Measurements from ENCODE around the gene KCNH1. TPM values are rescaled to one million over a fixed set of nuclear protein-coding genes. Genes with fewer than 3 reads are reported as not detected.

KCNH1 gene
- total and polyA plus RNA-seq, 10 of the 15 experiments (the other 5 are each of a cell fraction or from before 2014, with no cell fraction given): 0.02 to 0.04 (median 0.04) TPM; not detected in 7

DNA sequence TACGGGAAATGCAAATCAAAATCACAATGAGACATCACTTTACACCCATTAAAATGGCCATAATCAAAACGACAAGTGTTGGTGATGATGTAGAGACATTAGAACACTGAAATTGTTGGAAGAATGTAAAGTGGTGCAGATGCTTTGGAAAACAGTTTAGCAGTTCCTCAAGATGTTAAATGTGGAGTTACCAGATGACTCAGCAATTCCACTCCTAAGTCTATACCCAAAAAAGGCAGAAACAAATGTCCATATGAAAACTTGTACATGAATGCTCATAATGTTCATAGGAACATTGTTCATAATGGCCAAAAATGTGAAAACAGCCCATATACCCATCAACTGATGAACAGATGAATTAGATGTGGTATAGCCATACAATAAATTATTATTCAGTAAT lies 267.4 kb downstream of the KCNH1 start:
- ChIA-PET RAD21 (ENCODE audit: unreplicated experiment) (no interaction called here), CTCF (no interaction called here), SMC1A (ENCODE audit: uncharacterized antibody, unreplicated experiment) (no interaction called here), POLR2A (no interaction called here)
- TF ChIP-seq, protein P1, sequence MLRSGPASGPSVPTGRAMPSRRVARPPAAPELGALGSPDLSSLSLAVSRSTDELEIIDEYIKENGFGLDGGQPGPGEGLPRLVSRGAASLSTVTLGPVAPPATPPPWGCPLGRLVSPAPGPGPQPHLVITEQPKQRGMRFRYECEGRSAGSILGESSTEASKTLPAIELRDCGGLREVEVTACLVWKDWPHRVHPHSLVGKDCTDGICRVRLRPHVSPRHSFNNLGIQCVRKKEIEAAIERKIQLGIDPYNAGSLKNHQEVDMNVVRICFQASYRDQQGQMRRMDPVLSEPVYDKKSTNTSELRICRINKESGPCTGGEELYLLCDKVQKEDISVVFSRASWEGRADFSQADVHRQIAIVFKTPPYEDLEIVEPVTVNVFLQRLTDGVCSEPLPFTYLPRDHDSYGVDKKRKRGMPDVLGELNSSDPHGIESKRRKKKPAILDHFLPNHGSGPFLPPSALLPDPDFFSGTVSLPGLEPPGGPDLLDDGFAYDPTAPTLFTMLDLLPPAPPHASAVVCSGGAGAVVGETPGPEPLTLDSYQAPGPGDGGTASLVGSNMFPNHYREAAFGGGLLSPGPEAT (IDR thresholded peaks at IDR 0.05; ENCODE audit: low read depth): no peak
- TF ChIP-seq ZNF217 (IDR thresholded peaks at IDR 0.05) (no peak), KLF5 (IDR thresholded peaks at IDR 0.05; ENCODE audit: partially characterized antibody) (no peak), ATF7 (IDR thresholded peaks at IDR 0.05; ENCODE audit: low read depth) (no peak), SUPT20H (IDR thresholded peaks at IDR 0.05; ENCODE audit: borderline replicate concordance, control insufficient read depth, low read depth, low read length) (no peak), RAD51 (IDR thresholded peaks at IDR 0.05) (no peak), USF1 (IDR thresholded peaks at IDR 0.05; ENCODE audit: borderline replicate concordance, extremely low read length, insufficient read depth, low read depth, low read length) (no peak), SRF (IDR thresholded peaks at IDR 0.05; ENCODE audit: low read depth in 2 of 2, low read length in 2 of 2) (no peak), USF2 (IDR thresholded peaks at IDR 0.05; ENCODE audit: borderline replicate concordance, low read depth, low read length) (no peak), WRNIP1 (IDR thresholded peaks at IDR 0.05; ENCODE audit: borderline replicate concordance, low read depth, low read length) (no peak), TCF7 (IDR thresholded peaks at IDR 0.05; ENCODE audit: borderline replicate concordance) (no peak), IRF5 (IDR thresholded peaks at IDR 0.05; ENCODE audit: borderline replicate concordance) (no peak), BRCA1 (IDR thresholded peaks at IDR 0.05; ENCODE audit: low read depth, low read length) (no peak), HDAC6 (IDR thresholded peaks at IDR 0.05; ENCODE audit: unreplicated experiment) (no peak)
- TF ChIP-seq, protein P2, sequence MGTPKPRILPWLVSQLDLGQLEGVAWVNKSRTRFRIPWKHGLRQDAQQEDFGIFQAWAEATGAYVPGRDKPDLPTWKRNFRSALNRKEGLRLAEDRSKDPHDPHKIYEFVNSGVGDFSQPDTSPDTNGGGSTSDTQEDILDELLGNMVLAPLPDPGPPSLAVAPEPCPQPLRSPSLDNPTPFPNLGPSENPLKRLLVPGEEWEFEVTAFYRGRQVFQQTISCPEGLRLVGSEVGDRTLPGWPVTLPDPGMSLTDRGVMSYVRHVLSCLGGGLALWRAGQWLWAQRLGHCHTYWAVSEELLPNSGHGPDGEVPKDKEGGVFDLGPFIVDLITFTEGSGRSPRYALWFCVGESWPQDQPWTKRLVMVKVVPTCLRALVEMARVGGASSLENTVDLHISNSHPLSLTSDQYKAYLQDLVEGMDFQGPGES (IDR thresholded peaks at IDR 0.05): no peak
- TF ChIP-seq, protein P3, sequence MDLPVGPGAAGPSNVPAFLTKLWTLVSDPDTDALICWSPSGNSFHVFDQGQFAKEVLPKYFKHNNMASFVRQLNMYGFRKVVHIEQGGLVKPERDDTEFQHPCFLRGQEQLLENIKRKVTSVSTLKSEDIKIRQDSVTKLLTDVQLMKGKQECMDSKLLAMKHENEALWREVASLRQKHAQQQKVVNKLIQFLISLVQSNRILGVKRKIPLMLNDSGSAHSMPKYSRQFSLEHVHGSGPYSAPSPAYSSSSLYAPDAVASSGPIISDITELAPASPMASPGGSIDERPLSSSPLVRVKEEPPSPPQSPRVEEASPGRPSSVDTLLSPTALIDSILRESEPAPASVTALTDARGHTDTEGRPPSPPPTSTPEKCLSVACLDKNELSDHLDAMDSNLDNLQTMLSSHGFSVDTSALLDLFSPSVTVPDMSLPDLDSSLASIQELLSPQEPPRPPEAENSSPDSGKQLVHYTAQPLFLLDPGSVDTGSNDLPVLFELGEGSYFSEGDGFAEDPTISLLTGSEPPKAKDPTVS (IDR thresholded peaks at IDR 0.05; ENCODE audit: low read depth, low read length): no peak
- in situ Hi-C loops (cut with MboI) (no loop called here), intact Hi-C loops (cut with micrococcal nuclease; ENCODE audit: unreplicated experiment) (no loop called here)
- Histone ChIP-seq H3K4me3 (no peak overlapping the region), H3K4me2 (ENCODE audit: control insufficient read depth, insufficient read depth) (no peak overlapping the region), H2AFZ (ENCODE audit: control insufficient read depth, low read depth, low read length) (no peak overlapping the region), H3K27me3 (replicated peaks in 1 of 2; ENCODE audit: control insufficient read depth in 2 of 2, insufficient read depth in 2 of 2, low read length in 1 of 2) (no peaks in the 10 kb centered on the region), H3K9me3 (replicated peaks; ENCODE audit: control insufficient read depth, insufficient read depth, low read length) (no peaks in the 10 kb centered on the region), H3K79me2 (ENCODE audit: control insufficient read depth, insufficient read depth, low read length) (no peaks in the 10 kb centered on the region), H3K9ac (ENCODE audit: control insufficient read depth, insufficient read depth, low read length) (no peak overlapping the region), H3K36me3 (ENCODE audit: control insufficient read depth in 2 of 2, insufficient read depth in 2 of 2, low read length in 1 of 2) (no peaks in the 10 kb centered on the region), H3K27ac (ENCODE audit: control insufficient read depth, insufficient read depth) (no peak overlapping the region), H3K4me1 (ENCODE audit: control insufficient read depth, insufficient read depth, low read length) (no peaks in the 10 kb centered on the region), H4K20me1 (ENCODE audit: control insufficient read depth, insufficient read depth) (no peaks in the 10 kb centered on the region)
- BruUV-seq (replicated peaks): no TSS peak
- 0% methylated on average over 2 of the region's 2 CpGs for WGBS (ENCODE audit: insufficient coverage, insufficient replicate concordance, low lambda C conversion rate, missing lambda C conversion rate)
- ATAC-seq: no peak
- no peak for DNase-seq (ENCODE audit: low read depth, low spot score)
- no peak for FAIRE-seq

All from GM12878 (cell line).